Activated CD4-positive, alpha-beta T cell treated with anti-CD3 and anti-CD28 coated beads, Interleukin-2, amount 50 U/mL, for 48 hours (primary cell): ENCODE results near the gene SEMA6A.

Experiments used
- DNase-seq, 2 experiments: peaks; one replicate each; pipeline ENCODE4 v3.0.0-alpha.2; 2020

SEMA6A gene

GRCh38 chr5:116396476-116397099 is 178.0 kb downstream of the SEMA6A start:
- no peak for DNase-seq

GRCh38 chr5:116395631-116396203 is 178.9 kb downstream of the SEMA6A start:
- no peak for DNase-seq

DNA sequence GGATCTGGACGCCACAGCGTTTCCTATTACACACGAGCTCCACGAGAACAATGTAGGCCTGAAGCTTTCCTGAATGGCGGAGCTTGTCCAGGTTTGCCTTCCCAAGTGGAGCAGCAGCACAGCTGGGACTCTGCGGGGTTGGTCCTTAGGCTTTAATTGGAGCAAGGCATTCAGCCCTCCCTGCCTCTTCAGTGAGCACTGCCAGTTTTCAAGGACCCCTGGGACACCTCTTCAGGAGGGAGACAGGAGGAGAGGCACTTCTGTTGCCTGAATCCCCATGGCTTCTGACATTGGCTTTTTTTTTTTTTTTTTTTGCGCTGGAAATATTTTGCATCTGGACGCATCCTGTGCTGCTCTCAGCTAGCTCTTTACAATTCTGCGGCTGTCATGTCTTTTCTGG is 179.4 kb downstream of the SEMA6A start:
- DNase-seq, result no peak

DNA sequence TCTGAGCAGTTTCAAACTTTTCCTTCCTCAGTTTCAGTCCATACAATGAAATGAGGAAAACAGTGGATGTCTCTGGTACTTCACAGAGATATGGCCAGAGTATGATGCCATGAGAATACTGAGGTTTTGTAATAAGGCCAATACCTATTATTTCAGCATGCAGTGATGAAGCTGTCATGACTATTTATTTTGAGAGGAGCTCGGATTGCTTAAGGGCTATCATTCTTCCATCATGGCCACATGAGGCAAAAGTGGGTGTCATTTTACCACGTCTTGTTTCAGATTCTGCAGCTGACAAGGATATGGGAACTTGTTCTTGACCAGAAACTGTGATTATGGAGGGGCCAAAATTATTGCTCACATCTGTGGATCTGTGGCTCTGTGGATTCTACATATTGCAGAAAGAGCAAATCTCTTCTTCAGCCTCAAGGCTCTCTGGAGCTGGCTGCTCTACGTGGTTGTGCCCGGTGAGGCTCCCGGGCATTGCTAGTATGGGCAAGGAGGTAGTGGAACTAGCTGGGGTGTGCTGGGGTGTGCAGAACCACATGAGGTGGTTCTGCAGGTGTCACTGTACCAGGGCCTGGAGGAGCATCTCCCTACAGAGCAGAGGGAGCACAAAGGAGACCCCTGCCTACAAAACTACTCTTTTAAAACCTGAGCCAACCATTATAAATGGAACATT is 180.3 kb downstream of the SEMA6A start:
- DNase-seq, result no peak
